PFSK-1 (cell line): ENCODE results near the gene EXD2.

ENCODE experiments used
- POLR2AphosphoS5 ChIP-seq: IDR thresholded peaks from 2 replicates; pipeline ENCODE4 v1.6.1; 2012; ENCODE audit warnings: low read depth, mild to moderate bottlenecking, control low read depth, low read length, moderate library complexity
- TAF1 ChIP-seq: IDR thresholded peaks from 2 replicates; pipeline ENCODE4 v1.6.1; 2012; ENCODE audit warnings: low read length, control low read depth, borderline replicate concordance; ENCODE audit not compliant: insufficient read depth

- no peak for TF ChIP-seq POLR2AphosphoS5
- no peak for TF ChIP-seq TAF1
Measured at GRCh38 chr14:69237584-69237983, 46.3 kb downstream of the EXD2 start.
